Natural killer cell (primary cell): ENCODE measurements around the gene UBE3B. TPM values are rescaled to one million over a fixed set of nuclear protein-coding genes. Genes with fewer than 3 reads are reported as not detected.

ENCODE experiments used
- ATAC-seq, 3 donors: fragments of 150-1000 bp in 2 of 3; fragments of 200-7000 bp in 1 of 3; cut with Tn5 transposase; 1 replicate in 1 of 3; 2 replicates in 2 of 3; pipeline ENCODE4 v1.10.0; 2021; ENCODE audit warnings: mild to moderate bottlenecking in 2 of 3, moderate library complexity in 2 of 3
- DNase-seq, 2 donors: peaks; one replicate each; pipeline versions ENCODE4 v3.0.0 to v3.0.0-alpha.2; 2013 to 2021; ENCODE audit warnings: mixed read lengths in 1 of 2
- H3K27ac ChIP-seq: one replicate; pipeline ENCODE4 v1.5.1; 2013; ENCODE audit warnings: mild to moderate bottlenecking, low read length
- H3K27me3 ChIP-seq: one replicate; pipeline ENCODE4 v1.6.1; 2013; ENCODE audit warnings: low read length; ENCODE audit not compliant: control insufficient read depth, insufficient read depth
- H3K36me3 ChIP-seq: one replicate; pipeline ENCODE4 v1.6.1; 2013; ENCODE audit warnings: low read length; ENCODE audit not compliant: control insufficient read depth, insufficient read depth
- H3K4me1 ChIP-seq: one replicate; pipeline ENCODE4 v1.6.1; 2013; ENCODE audit warnings: low read length; ENCODE audit not compliant: control insufficient read depth, insufficient read depth
- H3K4me3 ChIP-seq: one replicate; pipeline ENCODE4 v1.5.1; 2013; ENCODE audit warnings: low read length
- H3K9me3 ChIP-seq: one replicate; pipeline ENCODE4 v1.6.1; 2013; ENCODE audit warnings: low read length; ENCODE audit not compliant: control insufficient read depth, insufficient read depth
- H3K27ac Mint-ChIP-seq, 2 donors: one replicate each; pipeline ENCODE4 v1.8.0; 2022; ENCODE audit warnings: mild to moderate bottlenecking in 2 of 2, mixed read lengths in 2 of 2, moderate library complexity in 1 of 2
- H3K27me3 Mint-ChIP-seq, 2 donors: one replicate each; pipeline ENCODE4 v1.8.0; 2022; ENCODE audit warnings: low read depth in 2 of 2, mixed read lengths in 2 of 2
- H3K36me3 Mint-ChIP-seq: one replicate; pipeline ENCODE4 v1.8.0; 2022; ENCODE audit warnings: mixed read lengths
- H3K4me1 Mint-ChIP-seq, 2 donors: one replicate each; pipeline ENCODE4 v1.8.0; 2022; ENCODE audit warnings: mixed read lengths in 2 of 2
- H3K4me3 Mint-ChIP-seq: one replicate; pipeline ENCODE4 v1.8.0; 2022; ENCODE audit warnings: mild to moderate bottlenecking, moderate library complexity, mixed read lengths
- H3K9me3 Mint-ChIP-seq, 2 donors: one replicate each; pipeline ENCODE4 v1.8.0; 2022; ENCODE audit warnings: mixed read lengths in 2 of 2
- CTCF ChIP-seq: fragments of 200-600 bp; IDR thresholded peaks from one replicate; pipeline ENCODE4 v1.8.0; 2022; ENCODE audit warnings: antibody characterized with exemption
- WGBS: methylation state at CpG from one replicate; pipeline ENCODE4 v1.1.7; 2013; ENCODE audit warnings: missing lambda C conversion rate; ENCODE audit not compliant: insufficient coverage; 5-methylcytosine and 5-hydroxymethylcytosine counted together
- intact Hi-C: fragments of 100-400 bp; cut with micrococcal nuclease; formaldehyde crosslinking; loops from one replicate; pipeline ENCODE4 v1.14.2; 2022
- total RNA-seq, 4 donors: library from RNA; stranded (reverse); fragments of 120-200 nt in 1 of 4; gene quantifications; one replicate each; pipeline versions ENCODE4 v1.2.3 to v1.2.4, GENCODE V29; 2013 to 2022

The UBE3B gene
- total RNA-seq, 3 donors from 2014 or later (not counting 1 experiment from before 2014, with no cell fraction given): 32.2 to 46.7 (median 39.5) TPM

- H3K4me3 ChIP-seq: peak overlapping the region; percentile 63
- peak overlapping the region; percentile 96 to 99 for H3K27ac Mint-ChIP-seq
- H3K4me3 Mint-ChIP-seq: peak overlapping the region; percentile 95
- no peaks in the 10 kb centered on the region for H3K27me3 Mint-ChIP-seq
- H3K4me1 ChIP-seq: peaks cover 21% of the 10 kb centered on the region
- DNase-seq: peak in 1 of 2 donors; percentile 15
- no peaks in the 10 kb centered on the region for H3K27me3 ChIP-seq
- no peaks in the 10 kb centered on the region for H3K9me3 Mint-ChIP-seq
- H3K36me3 ChIP-seq: peaks cover 3% of the 10 kb centered on the region
- H3K4me1 Mint-ChIP-seq: peaks cover 27 to 29% of the 10 kb centered on the region in 2 donors
- intact Hi-C loops: loop anchor here (2.0 to 5.0 kb wide), 2 partner anchors 140 to 425 kb away; partner anchors contain the start of genes ANKRD13A, FAM222A and GIT2
- H3K27ac ChIP-seq: peak overlapping the region; percentile 88
- H3K9me3 ChIP-seq: no peaks in the 10 kb centered on the region
- no peaks in the 10 kb centered on the region for H3K36me3 Mint-ChIP-seq
- ATAC-seq: no peak
- no peak for TF ChIP-seq CTCF
- WGBS: 97% methylated on average over 3 of the region's 3 CpGs
Measured at GRCh38 chr12:109572506-109572845, 95.0 kb downstream of the UBE3B start.

GRCh38 chr12:109573029-109573913 is 95.8 kb downstream of the UBE3B start, which contains the start of the genes MMAB and MVK:
Gene MMAB, minus strand, starts transcription at chr12:109573504. Its CDS starts 24 bp downstream, at chr12:109573480.
Gene MVK, plus strand, starts transcription at chr12:109573794. Its CDS starts 1,029 bp downstream, at chr12:109574823.
- peak; percentile 97 to 99 for DNase-seq
- Mint-ChIP-seq H3K4me3 (peak within 1 kb of the TSS; percentile 95), H3K36me3 (no peaks in the 10 kb centered on the region), H3K27ac (peak within 1 kb of the TSS; percentile 96 to 99), H3K4me1 (peaks cover 27 to 29% of the 10 kb centered on the region in 2 donors), H3K9me3 (no peaks in the 10 kb centered on the region), H3K27me3 (no peaks in the 10 kb centered on the region)
- Histone ChIP-seq H3K4me3 (peak within 1 kb of the TSS; percentile 63), H3K9me3 (no peaks in the 10 kb centered on the region), H3K4me1 (peaks cover 21% of the 10 kb centered on the region), H3K27ac (peak within 1 kb of the TSS; percentile 88), H3K36me3 (peaks cover 7% of the 10 kb centered on the region), H3K27me3 (no peaks in the 10 kb centered on the region)
- TF ChIP-seq CTCF: no peak
- intact Hi-C loops: loop anchor here (2.0 to 5.0 kb wide), 2 partner anchors 140 to 424 kb away; partner anchors contain the start of genes ANKRD13A, FAM222A and GIT2
- ATAC-seq: peak; percentile 88 to 95 (median 94)
- WGBS: under 1% methylated on average over 74 of the region's 74 CpGs

GRCh38 chr12:109573914-109574244 is 96.4 kb downstream of the UBE3B start:
- peaks cover 27 to 29% of the 10 kb centered on the region in 2 donors for H3K4me1 Mint-ChIP-seq
- Histone ChIP-seq H3K27me3 (no peaks in the 10 kb centered on the region), H3K4me3 (peak overlapping the region; percentile 55), H3K27ac (peak overlapping the region; percentile 13), H3K9me3 (no peaks in the 10 kb centered on the region), H3K36me3 (peaks cover 13% of the 10 kb centered on the region), H3K4me1 (peaks cover 21% of the 10 kb centered on the region)
- no peaks in the 10 kb centered on the region for H3K36me3 Mint-ChIP-seq
- no peaks in the 10 kb centered on the region for H3K27me3 Mint-ChIP-seq
- DNase-seq: no peak
- no peak for TF ChIP-seq CTCF
- peak overlapping the region; percentile 96 to 99 for H3K27ac Mint-ChIP-seq
- peak overlapping the region; percentile 95 for H3K4me3 Mint-ChIP-seq
- H3K9me3 Mint-ChIP-seq: no peaks in the 10 kb centered on the region
- WGBS: under 1% methylated on average over 13 of the region's 13 CpGs
- intact Hi-C loops: loop anchor here (2.0 to 5.0 kb wide), 2 partner anchors 139 to 423 kb away; partner anchors contain the start of genes ANKRD13A, FAM222A and GIT2
- peak in 2 of 3 donors; percentile 3 to 6 for ATAC-seq
